T-helper 1 cell treated with Interleukin-12 subunit alpha and Interleukin-12 subunit beta and Interleukin-4 antibody, amounts not matched to agents 30 μg/mL and 1 μg/mL, for 36 hours (primary cell): ENCODE measurements around the gene ABHD1.

Experiments used
- H3K27ac Mint-ChIP-seq: one replicate; pipeline ENCODE4 v1.8.0; 2021; ENCODE audit warnings: mild to moderate bottlenecking, mixed read lengths
- H3K27me3 Mint-ChIP-seq: one replicate; pipeline ENCODE4 v1.8.0; 2021; ENCODE audit warnings: low read depth, mixed read lengths
- H3K36me3 Mint-ChIP-seq: one replicate; pipeline ENCODE4 v1.8.0; 2021; ENCODE audit warnings: low read depth, mixed read lengths
- H3K4me1 Mint-ChIP-seq: one replicate; pipeline ENCODE4 v1.8.0; 2021; ENCODE audit warnings: low read depth, mixed read lengths
- H3K4me3 Mint-ChIP-seq: one replicate; pipeline ENCODE4 v1.8.0; 2021; ENCODE audit warnings: mild to moderate bottlenecking, moderate library complexity, mixed read lengths
- H3K9me3 Mint-ChIP-seq: one replicate; pipeline ENCODE4 v1.8.0; 2021; ENCODE audit warnings: mixed read lengths

Gene ABHD1

DNA sequence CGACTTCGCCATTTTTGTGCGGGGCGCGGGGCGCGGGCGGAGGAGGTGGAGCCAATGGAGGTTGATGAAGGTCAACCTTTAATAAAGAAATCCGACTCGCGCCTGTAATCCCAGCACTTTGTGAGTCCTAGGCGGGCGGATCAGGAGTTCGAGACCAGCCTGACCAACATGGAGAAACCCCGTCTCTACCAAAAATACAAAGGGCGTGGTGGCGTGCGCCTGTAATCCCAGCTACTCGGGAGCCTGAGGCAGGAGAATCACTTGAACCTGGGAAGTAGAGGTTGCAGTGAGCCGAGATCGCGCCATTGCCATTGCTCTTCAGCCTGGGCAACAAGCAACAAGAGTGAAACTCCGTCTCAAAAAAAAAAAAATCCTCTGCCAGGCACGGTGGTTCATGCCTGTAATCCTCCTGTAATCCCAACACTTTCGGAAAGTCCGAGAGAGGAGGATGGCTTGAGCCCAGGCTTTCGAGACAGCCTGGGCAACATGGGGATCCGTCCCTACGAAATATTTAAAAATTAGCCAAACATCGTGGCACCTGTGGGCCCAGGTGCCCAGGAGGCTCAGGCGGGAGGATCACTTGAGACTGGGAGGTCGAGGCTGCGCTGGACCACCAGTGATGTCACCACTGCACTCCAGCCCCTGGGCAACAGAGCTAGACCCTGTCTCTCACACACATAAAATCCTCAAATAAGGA lies 11.3 kb downstream of the ABHD1 start:
- H3K4me1 Mint-ChIP-seq, result peaks cover 14% of the 10 kb centered on the region
- H3K27me3 Mint-ChIP-seq, result peaks cover 12% of the 10 kb centered on the region
- H3K27ac Mint-ChIP-seq, result peak overlapping the region; percentile 98
- H3K4me3 Mint-ChIP-seq, result peak overlapping the region; percentile 97
- peaks cover 28% of the 10 kb centered on the region for H3K36me3 Mint-ChIP-seq
- no peaks in the 10 kb centered on the region for H3K9me3 Mint-ChIP-seq

GRCh38 chr2:27135478-27135955 lies 11.9 kb downstream of the ABHD1 start:
- Mint-ChIP-seq H3K9me3 (no peaks in the 10 kb centered on the region), H3K4me3 (peak overlapping the region; percentile 97), H3K27me3 (peaks cover 12% of the 10 kb centered on the region), H3K4me1 (peaks cover 14% of the 10 kb centered on the region), H3K27ac (peak overlapping the region; percentile 59), H3K36me3 (peaks cover 22% of the 10 kb centered on the region)

DNA sequence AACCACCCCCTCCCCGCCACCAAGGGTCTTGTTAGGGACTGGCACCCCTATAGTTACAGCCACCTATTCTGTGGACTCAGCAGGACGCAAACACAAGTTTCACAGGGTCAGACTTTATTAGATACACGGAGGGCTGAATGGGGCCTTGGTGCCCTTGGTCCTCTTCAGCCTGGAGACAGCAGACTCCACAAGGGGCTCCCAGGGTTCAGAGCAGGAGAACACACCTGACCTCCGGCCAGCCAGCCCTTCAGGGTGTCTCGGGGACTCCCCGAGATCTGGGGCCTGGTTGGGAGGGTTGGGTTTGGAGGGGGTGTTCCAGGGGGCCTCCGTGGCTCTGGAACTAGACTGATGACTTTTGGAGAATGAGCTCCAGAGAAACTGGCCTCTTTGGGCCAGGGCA lies 13.1 kb downstream of the ABHD1 start:
- Mint-ChIP-seq H3K27ac (no peak overlapping the region), H3K9me3 (no peaks in the 10 kb centered on the region), H3K27me3 (peaks cover 12% of the 10 kb centered on the region), H3K36me3 (peaks cover 11% of the 10 kb centered on the region), H3K4me1 (peaks cover 14% of the 10 kb centered on the region), H3K4me3 (no peak overlapping the region)

DNA sequence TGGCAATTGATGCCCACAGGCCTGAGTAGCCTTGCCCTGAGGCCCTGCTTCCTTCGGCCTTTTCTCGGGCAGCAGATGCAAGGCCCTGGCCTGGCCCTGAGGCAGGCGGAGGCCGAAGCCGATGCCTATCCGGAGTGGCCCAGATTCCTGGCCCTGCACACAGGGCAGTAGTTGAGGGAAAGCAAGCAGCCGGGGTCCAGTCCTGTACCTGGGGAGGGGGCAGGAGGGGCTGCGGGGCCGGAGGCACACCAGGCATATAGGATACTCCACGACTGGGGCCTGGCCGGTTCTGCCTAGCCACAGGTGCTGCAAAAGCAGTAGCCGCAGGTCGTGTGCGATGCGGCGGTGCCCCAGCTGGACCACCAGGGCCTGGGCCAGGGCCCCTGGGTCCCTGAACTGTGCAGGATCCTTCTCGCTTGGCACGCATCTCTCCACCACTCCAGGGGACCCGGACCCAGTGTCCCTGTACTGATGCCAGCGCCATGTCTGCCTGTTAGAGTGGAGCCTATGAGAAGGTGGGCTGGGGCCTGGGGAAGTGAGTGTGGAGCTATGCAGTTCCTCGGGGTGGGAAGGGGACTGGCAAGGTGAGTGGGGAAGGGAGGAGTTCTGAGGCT lies 13.8 kb downstream of the ABHD1 start:
- Mint-ChIP-seq H3K36me3 (peaks cover 10% of the 10 kb centered on the region), H3K27me3 (peaks cover 12% of the 10 kb centered on the region), H3K9me3 (no peaks in the 10 kb centered on the region), H3K4me1 (peaks cover 13% of the 10 kb centered on the region), H3K27ac (no peak overlapping the region), H3K4me3 (no peak overlapping the region)

- Mint-ChIP-seq H3K4me3 (no peak overlapping the region), H3K4me1 (peaks cover 6% of the 10 kb centered on the region), H3K27ac (no peak overlapping the region), H3K27me3 (peaks cover 17% of the 10 kb centered on the region), H3K36me3 (peaks cover 6% of the 10 kb centered on the region), H3K9me3 (no peaks in the 10 kb centered on the region)
Measured at GRCh38 chr2:27138111-27138510, 14.5 kb downstream of the ABHD1 start.

DNA sequence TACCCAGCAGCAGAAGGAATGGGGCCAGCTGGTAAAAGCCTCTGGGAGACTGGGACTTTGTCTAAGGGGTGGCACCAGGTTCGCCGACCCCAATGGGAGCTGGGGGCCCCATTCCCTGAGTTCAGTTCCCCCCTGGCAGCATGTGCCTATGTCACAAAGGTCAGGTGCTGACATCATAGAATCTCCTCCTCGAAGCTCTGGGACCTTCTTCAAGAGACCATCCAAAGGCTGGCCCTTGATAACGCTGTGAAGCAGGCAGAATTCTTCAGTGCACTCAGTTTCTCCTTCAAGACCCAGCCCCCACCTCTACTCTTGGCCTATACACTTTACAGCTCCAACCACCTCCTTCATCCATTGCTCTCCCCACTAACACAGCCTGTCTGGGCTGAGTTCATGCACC lies 15.7 kb downstream of the ABHD1 start, which contains the start of gene PRR30:
TSS of gene PRR30 (minus strand) at position 101 of the 400 bp plus-strand sequence. CDS start 1,081 bp downstream, outside the sequence.
- Mint-ChIP-seq H3K27me3 (peaks cover 29% of the 10 kb centered on the region), H3K4me3 (no peak within 1 kb of the TSS), H3K27ac (no peak within 1 kb of the TSS), H3K36me3 (peaks cover 2% of the 10 kb centered on the region), H3K4me1 (no peaks in the 10 kb centered on the region), H3K9me3 (no peaks in the 10 kb centered on the region)

DNA sequence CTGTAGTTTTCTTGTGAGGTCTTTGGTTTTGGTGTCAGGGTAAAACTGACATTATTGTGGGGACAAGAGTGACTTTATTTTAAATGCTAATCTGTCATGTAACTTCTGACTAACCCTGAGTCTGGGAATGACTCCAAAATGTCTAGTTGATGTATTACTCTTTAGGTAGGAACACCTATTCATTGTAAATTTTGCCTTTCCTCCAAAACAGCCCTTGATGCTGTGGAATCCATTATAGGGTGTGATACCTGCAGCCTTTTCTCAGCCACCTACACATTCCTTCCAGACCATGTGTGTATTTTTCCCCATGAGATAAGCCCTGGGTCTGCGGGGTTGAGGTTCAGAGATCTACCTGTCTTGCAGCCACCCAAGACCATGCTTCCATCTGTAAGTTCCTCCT lies 19.7 kb downstream of the ABHD1 start:
- Mint-ChIP-seq H3K4me1 (no peaks in the 10 kb centered on the region), H3K27me3 (peaks cover 29% of the 10 kb centered on the region), H3K9me3 (no peaks in the 10 kb centered on the region), H3K4me3 (no peak overlapping the region), H3K27ac (no peak overlapping the region), H3K36me3 (no peaks in the 10 kb centered on the region)

GRCh38 chr2:27145682-27146081 lies 22.1 kb downstream of the ABHD1 start:
- Mint-ChIP-seq H3K4me3 (no peak overlapping the region), H3K9me3 (no peaks in the 10 kb centered on the region), H3K36me3 (no peaks in the 10 kb centered on the region), H3K4me1 (no peaks in the 10 kb centered on the region), H3K27ac (no peak overlapping the region), H3K27me3 (peaks cover 21% of the 10 kb centered on the region)

DNA sequence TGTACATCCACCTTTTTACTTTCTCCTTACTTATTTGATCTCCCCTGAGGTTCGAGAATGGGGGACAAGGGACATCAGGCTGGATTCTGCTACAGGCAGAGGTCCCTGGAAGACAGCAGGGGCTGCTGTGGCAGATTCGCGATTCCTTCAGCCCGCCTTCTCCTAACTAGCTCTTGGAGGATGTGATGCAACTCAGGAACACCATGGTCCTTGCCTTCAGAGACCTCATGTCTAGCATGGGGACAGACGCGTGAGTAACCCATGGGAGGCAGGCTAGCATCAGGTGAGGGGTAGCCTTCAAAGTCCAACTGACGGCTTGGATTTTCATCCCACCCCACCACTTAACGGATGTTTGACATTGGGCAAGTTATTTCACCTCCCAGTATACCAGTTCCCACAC lies 24.3 kb downstream of the ABHD1 start:
- no peak overlapping the region for H3K4me3 Mint-ChIP-seq

DNA sequence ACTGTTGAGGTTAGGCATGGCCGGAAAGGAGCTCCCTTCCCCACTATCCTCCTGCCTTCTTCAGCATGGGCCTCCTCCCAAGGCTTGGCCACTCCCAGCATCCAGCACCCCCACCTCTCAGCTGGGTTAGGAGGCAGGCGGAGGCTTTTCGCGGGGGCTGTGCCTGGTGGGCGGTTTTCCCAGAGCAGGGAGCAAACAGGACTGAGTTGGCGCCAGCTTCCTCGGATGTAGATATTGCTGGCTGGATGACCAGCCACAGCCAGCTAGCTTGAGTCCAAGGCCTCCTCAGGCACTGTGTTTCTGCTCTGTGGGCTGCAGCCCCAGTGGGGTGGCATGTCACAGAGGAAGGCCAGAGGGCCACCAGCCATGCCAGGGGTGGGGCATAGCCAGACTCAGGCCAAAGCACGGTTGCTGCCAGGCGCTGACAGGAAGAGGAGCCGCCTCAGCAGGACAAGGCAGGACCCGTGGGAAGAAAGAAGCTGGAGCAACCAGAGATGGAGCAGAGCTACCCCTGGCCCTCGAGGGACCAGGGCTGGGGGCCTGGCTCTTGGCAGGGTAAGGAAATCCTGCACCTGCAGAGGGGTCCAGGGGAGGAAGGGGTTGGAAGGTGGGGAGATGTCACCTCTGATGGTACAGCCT lies 25.3 kb downstream of the ABHD1 start, which contains the start of gene TCF23:
TSS of gene TCF23 (plus strand) at position 204 of the 639 bp plus-strand sequence. CDS start at position 334, 130 bp downstream.
- H3K27ac Mint-ChIP-seq, result no peak within 1 kb of the TSS
- no peak within 1 kb of the TSS for H3K4me3 Mint-ChIP-seq
- H3K27me3 Mint-ChIP-seq, result peaks cover 7% of the 10 kb centered on the region
- no peaks in the 10 kb centered on the region for H3K36me3 Mint-ChIP-seq
- H3K9me3 Mint-ChIP-seq, result no peaks in the 10 kb centered on the region
- no peaks in the 10 kb centered on the region for H3K4me1 Mint-ChIP-seq

More for the DNA sequence above, 24.3 kb downstream of the ABHD1 start:
- Mint-ChIP-seq H3K4me1 (no peaks in the 10 kb centered on the region), H3K27me3 (peaks cover 17% of the 10 kb centered on the region), H3K9me3 (no peaks in the 10 kb centered on the region), H3K36me3 (no peaks in the 10 kb centered on the region), H3K27ac (no peak overlapping the region)

DNA sequence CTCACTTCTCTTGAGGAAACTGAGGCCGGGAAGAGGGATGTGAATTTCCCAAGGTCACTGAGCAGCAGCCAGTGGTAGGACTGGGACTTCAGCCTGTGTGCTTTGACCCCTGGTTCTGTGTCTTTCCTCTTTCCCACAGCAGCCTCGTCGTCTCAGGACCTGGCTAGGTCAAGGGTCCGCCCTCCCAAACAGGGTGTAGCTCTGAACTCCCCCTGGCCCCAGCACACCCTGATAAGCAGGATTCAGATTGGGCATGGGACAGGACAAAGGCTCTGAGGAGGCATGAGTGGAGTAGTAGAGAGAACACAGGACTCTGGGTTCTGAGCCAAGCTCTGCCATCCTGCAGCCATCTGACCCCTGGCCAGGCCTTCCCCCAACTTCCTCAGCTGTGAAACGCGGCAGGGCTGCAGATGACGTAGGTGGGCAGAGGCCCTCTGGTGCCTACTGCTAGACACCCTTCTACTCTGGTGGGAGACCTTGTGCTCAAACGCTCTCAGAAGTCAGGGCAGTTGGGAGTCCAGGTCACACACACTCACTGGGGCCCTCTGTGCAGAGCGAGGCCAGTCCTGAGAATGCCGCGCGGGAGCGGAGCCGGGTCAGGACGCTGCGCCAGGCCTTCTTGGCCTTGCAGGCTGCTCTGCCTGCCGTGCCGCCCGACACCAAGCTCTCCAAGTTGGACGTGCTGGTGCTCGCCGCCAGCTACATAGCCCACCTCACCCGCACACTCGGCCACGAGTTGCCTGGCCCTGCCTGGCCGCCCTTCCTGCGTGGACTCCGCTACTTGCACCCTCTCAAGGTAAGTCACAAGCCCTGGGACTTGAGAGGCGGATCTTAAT lies 26.2 kb downstream of the ABHD1 start:
- Mint-ChIP-seq H3K4me3 (no peak overlapping the region), H3K4me1 (no peaks in the 10 kb centered on the region), H3K9me3 (no peaks in the 10 kb centered on the region), H3K36me3 (no peaks in the 10 kb centered on the region), H3K27me3 (no peaks in the 10 kb centered on the region), H3K27ac (no peak overlapping the region)

DNA sequence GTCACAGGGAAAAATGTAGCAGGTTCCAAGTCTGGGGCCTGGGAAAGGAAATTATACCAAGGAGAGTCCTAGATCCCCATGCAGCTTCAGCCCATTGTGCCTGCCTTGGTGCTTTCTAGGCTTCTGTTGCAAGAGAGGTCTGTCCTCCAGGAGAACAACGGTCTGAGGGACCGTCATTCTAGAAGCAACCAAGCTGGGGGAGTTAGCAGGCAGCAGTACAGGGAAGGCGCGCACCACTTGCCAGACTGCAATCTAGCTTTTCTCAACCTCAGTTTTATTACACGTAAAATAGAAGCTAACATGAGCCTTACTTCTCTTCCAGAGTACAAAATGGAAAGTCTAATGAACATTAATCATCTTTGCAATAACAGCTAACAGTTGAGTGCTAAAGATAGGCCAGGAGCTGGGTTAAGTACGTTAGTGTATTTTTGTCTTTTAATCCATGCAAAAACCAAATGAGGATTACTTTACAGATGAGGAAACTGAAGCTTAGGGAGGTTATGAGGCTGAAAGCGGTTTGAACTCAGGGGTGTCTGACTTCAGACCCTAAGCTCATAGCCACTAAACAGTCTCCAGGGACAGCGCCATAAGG lies 27.1 kb downstream of the ABHD1 start:
- Mint-ChIP-seq H3K27ac (no peak overlapping the region), H3K36me3 (no peaks in the 10 kb centered on the region), H3K4me1 (no peaks in the 10 kb centered on the region), H3K27me3 (no peaks in the 10 kb centered on the region), H3K4me3 (no peak overlapping the region), H3K9me3 (no peaks in the 10 kb centered on the region)

GRCh38 chr2:27152102-27152795 lies 28.6 kb downstream of the ABHD1 start:
- H3K27ac Mint-ChIP-seq, result no peak overlapping the region
- no peaks in the 10 kb centered on the region for H3K9me3 Mint-ChIP-seq
- no peaks in the 10 kb centered on the region for H3K27me3 Mint-ChIP-seq
- H3K4me3 Mint-ChIP-seq, result no peak overlapping the region
- H3K36me3 Mint-ChIP-seq, result no peaks in the 10 kb centered on the region
- H3K4me1 Mint-ChIP-seq, result no peaks in the 10 kb centered on the region
